Measurements from ENCODE around the gene NCAM2. TPM values are rescaled to one million over a fixed set of nuclear protein-coding genes. Genes with fewer than 3 reads are reported as not detected.

The NCAM2 gene
- total RNA-seq, 2 experiments from 2014 or later: not detected

DNA sequence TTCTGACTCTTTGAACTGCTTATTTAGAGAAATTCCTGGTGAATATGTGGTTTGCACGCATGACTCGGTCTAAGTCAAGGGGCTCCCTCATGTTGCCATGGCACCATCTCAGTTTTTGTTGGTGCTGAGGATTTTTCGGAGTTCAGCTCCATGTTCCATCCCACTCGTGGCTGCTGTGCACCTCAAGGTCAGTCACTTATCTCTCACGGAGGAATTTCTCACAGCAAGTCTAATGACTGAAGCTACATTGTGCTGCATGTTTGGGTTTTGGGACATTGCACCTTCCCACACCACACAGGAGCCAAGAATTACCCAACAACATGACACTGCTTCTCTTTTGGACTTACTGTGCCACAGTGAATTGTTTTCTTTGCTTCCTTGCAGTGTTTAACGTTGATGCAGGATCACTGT lies 269.9 kb downstream of the NCAM2 start:
- DNase-seq: no peak
- H3K36me3 Mint-ChIP-seq (ENCODE audit: low read depth): no peaks in the 10 kb centered on the region
- no peaks in the 10 kb centered on the region for H3K9me3 Mint-ChIP-seq
- no peaks in the 10 kb centered on the region for H3K27me3 Mint-ChIP-seq (ENCODE audit: low read depth)
- H3K4me3 Mint-ChIP-seq: no peak overlapping the region
- intact Hi-C loops (cut with micrococcal nuclease): no loop called here
- H3K27ac Mint-ChIP-seq: no peak overlapping the region
- H3K4me1 Mint-ChIP-seq (ENCODE audit: low read depth): no peaks in the 10 kb centered on the region
- CTCF ChIA-PET: no interaction called here

DNA sequence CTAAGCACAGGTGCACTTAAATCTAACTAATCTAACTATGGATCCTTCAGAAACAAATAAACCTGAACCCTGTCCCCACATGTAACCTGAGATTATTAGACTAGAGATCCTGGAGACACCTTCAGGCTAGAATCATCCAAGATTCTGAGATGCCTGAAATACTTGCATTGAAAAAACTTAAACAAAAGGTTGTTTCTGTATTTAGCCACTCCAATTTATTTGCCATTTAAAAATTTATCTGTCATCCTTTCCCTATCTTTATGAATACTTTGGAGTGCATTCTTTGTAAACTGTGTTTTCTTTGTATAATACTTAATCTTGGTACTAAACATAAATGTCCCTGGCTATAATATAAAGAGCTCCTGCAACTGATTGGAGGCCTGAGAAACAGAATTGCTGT lies 270.7 kb downstream of the NCAM2 start:
- no peaks in the 10 kb centered on the region for H3K9me3 Mint-ChIP-seq
- no peak overlapping the region for H3K27ac Mint-ChIP-seq
- intact Hi-C loops (cut with micrococcal nuclease): no loop called here
- no peaks in the 10 kb centered on the region for H3K36me3 Mint-ChIP-seq (ENCODE audit: low read depth)
- no peaks in the 10 kb centered on the region for H3K4me1 Mint-ChIP-seq (ENCODE audit: low read depth)
- no peaks in the 10 kb centered on the region for H3K27me3 Mint-ChIP-seq (ENCODE audit: low read depth)
- no peak overlapping the region for H3K4me3 Mint-ChIP-seq
- no peak for DNase-seq
- CTCF ChIA-PET: no interaction called here

DNA sequence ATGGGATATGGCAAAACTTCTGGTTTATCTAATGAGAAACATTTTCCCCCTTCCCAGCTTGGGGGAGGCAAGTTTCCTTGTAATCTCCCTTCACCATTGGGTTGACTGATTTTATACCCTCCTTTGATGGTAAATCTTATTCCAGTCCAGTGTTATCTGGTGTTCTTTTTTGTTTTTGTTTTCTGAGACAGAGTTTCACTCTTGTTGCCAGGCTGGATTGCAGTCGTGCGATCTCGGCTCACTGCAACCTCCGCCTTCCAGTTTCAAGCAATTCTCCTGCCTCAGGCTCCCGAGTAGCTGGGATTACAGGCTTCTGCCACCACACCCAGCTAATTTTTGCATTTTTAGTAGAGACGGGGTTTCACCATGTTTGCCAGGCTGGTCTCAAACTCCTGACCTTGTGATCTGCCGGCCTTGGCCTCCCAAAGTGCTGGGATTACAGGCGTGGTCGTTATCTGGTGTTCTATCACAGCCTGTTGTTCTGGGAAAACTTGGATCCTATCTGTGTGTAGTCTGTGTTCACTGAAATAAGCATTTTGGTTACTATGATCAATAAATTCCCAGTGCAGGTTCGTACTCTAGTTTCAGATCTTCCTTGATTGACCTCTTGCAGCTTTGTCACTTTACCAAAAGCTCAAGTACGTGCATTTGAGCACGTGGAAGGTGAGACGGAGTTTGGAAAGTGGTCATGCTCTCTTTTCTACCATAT lies 281.1 kb downstream of the NCAM2 start:
- intact Hi-C loops (cut with micrococcal nuclease): no loop called here
- H3K27me3 Mint-ChIP-seq (ENCODE audit: low read depth): no peaks in the 10 kb centered on the region
- no peaks in the 10 kb centered on the region for H3K36me3 Mint-ChIP-seq (ENCODE audit: low read depth)
- DNase-seq: no peak
- no peak overlapping the region for H3K27ac Mint-ChIP-seq
- H3K9me3 Mint-ChIP-seq: peaks cover 1% of the 10 kb centered on the region
- H3K4me3 Mint-ChIP-seq: no peak overlapping the region
- H3K4me1 Mint-ChIP-seq (ENCODE audit: low read depth): no peaks in the 10 kb centered on the region
- CTCF ChIA-PET: no interaction called here

DNA sequence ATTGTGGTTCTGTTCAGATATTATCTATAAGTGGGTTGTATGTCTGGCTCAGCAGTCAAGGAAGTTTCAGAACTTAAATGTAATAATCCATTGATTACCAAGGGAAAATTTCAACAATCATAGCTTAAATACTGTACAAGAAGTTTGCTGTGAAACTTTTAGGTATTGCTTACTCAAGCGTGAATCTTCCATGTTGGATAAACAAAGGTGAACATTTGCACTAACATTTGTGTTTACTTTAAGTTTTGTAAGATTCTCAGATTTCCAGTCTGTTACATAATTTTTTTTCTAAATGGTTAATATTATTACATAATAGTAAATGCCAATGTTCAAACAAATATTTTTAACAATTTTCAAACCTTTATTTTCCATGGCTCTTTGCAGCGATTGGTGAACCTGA lies 285.6 kb downstream of the NCAM2 start:
- no peak overlapping the region for H3K27ac Mint-ChIP-seq
- H3K9me3 Mint-ChIP-seq: peaks cover 1% of the 10 kb centered on the region
- no peak for DNase-seq
- no peaks in the 10 kb centered on the region for H3K4me1 Mint-ChIP-seq (ENCODE audit: low read depth)
- CTCF ChIA-PET: interaction anchor here (0.7 kb wide), 1 partner anchor 1724 kb away, joined by 3 read pairs; no protein-coding TSS in a partner anchor
- H3K27me3 Mint-ChIP-seq (ENCODE audit: low read depth): no peaks in the 10 kb centered on the region
- H3K36me3 Mint-ChIP-seq (ENCODE audit: low read depth): no peaks in the 10 kb centered on the region
- H3K4me3 Mint-ChIP-seq: no peak overlapping the region
- intact Hi-C loops (cut with micrococcal nuclease): no loop called here

DNA sequence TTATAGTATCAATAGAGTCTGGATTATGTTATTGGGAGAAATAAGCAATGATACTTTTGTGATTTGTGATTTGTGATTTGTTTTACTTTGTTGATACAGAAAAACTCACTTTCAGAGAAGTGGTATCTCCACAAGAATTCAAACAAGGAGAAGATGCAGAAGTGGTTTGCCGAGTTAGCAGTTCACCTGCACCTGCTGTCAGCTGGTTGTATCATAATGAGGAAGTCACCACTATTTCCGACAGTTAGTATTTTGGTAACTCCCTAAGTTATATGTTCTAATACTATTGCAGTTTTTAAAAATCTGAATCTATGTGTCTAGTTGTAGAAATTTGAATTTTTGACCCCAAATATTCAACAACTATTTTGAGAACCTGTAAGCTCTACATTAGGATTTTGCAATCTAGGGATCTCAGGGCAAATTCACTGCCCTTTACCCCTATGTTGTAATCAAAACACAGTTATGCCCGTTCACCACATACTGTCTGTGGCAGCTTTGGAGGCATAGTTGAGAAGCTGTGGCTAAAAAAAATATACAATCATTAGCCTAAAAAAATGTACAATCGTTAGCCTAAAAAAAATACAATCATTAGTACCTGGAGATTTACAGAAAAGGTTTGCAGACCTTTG lies 288.1 kb downstream of the NCAM2 start:
- H3K36me3 Mint-ChIP-seq (ENCODE audit: low read depth): no peaks in the 10 kb centered on the region
- H3K9me3 Mint-ChIP-seq: no peaks in the 10 kb centered on the region
- no peaks in the 10 kb centered on the region for H3K27me3 Mint-ChIP-seq (ENCODE audit: low read depth)
- H3K27ac Mint-ChIP-seq: no peak overlapping the region
- H3K4me3 Mint-ChIP-seq: no peak overlapping the region
- no peaks in the 10 kb centered on the region for H3K4me1 Mint-ChIP-seq (ENCODE audit: low read depth)
- CTCF ChIA-PET: interaction anchor here (0.7 kb wide), 1 partner anchor 191 kb away, joined by 3 read pairs; no protein-coding TSS in a partner anchor
- intact Hi-C loops (cut with micrococcal nuclease): no loop called here
- no peak for DNase-seq

DNA sequence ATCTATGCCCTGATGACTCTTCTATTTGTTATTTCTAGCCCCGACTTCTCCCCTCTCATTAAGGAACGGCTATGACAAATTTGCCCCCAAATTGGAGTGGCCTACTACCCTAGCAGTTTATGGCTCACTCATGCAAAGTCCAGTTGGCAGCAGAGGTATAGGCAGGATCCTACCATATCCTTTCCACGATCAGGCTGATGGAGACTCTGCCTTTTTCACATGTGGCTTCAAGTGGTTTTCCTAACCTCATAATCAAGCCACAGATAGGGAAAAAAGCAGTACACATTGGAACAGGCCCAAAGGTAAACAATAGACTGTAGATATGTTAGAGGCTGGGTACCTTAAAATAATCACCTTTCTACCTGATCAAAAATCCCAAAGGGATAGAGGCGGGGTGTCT lies 292.5 kb downstream of the NCAM2 start:
- H3K9me3 Mint-ChIP-seq: peaks cover 7% of the 10 kb centered on the region
- DNase-seq: no peak
- intact Hi-C loops (cut with micrococcal nuclease): no loop called here
- H3K4me3 Mint-ChIP-seq: no peak overlapping the region
- H3K27ac Mint-ChIP-seq: no peak overlapping the region
- no peaks in the 10 kb centered on the region for H3K27me3 Mint-ChIP-seq (ENCODE audit: low read depth)
- no peaks in the 10 kb centered on the region for H3K36me3 Mint-ChIP-seq (ENCODE audit: low read depth)
- CTCF ChIA-PET: no interaction called here
- no peaks in the 10 kb centered on the region for H3K4me1 Mint-ChIP-seq (ENCODE audit: low read depth)

DNA sequence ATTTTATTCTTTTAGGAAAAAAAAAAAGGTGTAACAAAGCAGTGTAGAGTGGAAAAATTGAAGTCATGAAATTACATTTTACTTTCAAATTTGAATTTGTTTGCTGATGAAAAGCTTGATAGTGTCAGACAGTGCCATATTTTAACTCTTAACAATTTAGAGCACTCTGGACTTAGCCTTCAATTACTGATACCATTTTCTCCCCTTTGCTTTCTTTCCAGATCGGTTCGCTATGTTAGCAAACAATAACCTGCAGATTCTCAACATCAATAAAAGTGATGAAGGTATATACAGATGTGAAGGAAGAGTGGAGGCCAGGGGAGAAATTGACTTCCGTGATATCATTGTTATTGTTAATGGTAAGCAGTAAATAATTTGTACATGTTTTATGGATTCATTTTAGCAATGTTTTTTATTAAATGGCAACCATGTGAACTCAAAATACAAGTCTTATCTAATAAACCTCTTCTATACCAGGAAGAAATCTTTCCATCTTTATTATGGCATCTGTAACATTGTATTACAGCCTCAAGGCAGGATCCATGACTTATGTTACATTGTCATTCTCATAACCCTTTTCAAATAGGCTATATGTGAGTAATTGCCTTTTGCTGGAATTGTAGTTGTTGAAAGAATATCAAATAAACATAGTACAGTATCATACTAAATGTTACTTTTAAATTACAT lies 293.8 kb downstream of the NCAM2 start:
- H3K27ac Mint-ChIP-seq: no peak overlapping the region
- no peak overlapping the region for H3K4me3 Mint-ChIP-seq
- no peaks in the 10 kb centered on the region for H3K27me3 Mint-ChIP-seq (ENCODE audit: low read depth)
- peaks cover 7% of the 10 kb centered on the region for H3K9me3 Mint-ChIP-seq
- CTCF ChIA-PET: no interaction called here
- DNase-seq: no peak
- intact Hi-C loops (cut with micrococcal nuclease): no loop called here
- no peaks in the 10 kb centered on the region for H3K4me1 Mint-ChIP-seq (ENCODE audit: low read depth)
- H3K36me3 Mint-ChIP-seq (ENCODE audit: low read depth): no peaks in the 10 kb centered on the region

DNA sequence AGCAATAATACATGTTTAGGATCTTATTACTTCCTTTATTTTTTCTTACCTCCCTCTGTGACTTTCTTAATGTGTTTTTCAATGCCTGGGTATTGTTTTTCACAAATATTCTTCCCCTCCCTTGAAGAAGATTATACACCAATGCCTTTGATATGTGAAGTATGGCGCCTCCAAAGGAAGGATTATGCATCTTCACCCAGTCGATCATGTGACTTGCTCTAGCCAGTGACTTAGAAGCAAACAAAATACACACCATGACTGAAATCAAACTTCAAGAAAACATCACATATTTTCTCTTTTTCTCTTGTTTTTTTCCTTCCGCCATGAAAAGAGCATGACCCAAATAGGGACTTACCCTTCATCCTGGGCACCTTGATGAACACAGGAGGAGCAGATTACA lies 297.1 kb downstream of the NCAM2 start:
- H3K36me3 Mint-ChIP-seq (ENCODE audit: low read depth): no peaks in the 10 kb centered on the region
- peaks cover 7% of the 10 kb centered on the region for H3K9me3 Mint-ChIP-seq
- CTCF ChIA-PET: no interaction called here
- H3K4me1 Mint-ChIP-seq (ENCODE audit: low read depth): no peaks in the 10 kb centered on the region
- H3K27ac Mint-ChIP-seq: no peak overlapping the region
- DNase-seq: no peak
- H3K4me3 Mint-ChIP-seq: no peak overlapping the region
- intact Hi-C loops (cut with micrococcal nuclease): no loop called here
- H3K27me3 Mint-ChIP-seq (ENCODE audit: low read depth): no peaks in the 10 kb centered on the region

DNA sequence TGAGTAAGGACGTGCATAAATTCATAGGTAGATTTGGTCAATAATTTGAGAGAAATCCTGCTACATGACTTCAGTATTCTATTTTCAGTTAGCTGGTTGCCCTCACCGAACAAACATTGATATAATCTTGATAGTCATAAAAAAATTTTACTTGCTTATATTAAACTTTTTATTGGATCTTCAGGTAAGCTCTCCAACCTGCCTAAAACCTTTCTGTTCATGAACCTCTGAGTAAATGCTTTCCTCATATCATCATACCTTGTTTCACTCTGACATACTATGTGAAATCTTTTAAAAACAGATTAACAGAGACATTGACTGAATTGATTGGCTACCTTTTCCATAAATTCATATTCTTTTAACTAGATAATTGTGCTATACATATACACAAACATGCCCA lies 299.0 kb downstream of the NCAM2 start:
- intact Hi-C loops (cut with micrococcal nuclease): no loop called here
- Mint-ChIP-seq H3K36me3 (ENCODE audit: low read depth) (no peaks in the 10 kb centered on the region), H3K27me3 (ENCODE audit: low read depth) (no peaks in the 10 kb centered on the region), H3K4me1 (ENCODE audit: low read depth) (no peaks in the 10 kb centered on the region), H3K9me3 (peaks cover 7% of the 10 kb centered on the region), H3K4me3 (no peak overlapping the region), H3K27ac (no peak overlapping the region)
- CTCF ChIA-PET: no interaction called here
- DNase-seq: no peak

DNA sequence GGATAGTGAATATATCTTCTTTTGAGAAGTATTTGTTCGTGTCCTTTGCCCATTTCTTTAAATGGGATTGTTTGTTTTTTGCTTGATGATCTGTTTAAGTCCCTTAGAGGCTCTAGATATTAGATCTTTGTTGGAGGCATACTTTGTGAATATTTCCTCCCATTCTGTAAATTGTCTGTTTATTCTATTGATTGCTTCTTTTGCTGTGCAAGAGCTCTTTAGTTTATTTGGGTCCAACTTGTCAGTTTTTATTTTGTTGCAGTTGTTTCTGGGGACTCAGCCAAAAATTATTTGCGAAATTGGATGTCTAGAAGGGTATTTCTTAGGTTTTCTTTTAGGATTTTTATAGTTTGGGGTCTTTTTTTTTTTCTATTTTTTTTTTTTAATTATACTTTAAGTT lies 302.8 kb downstream of the NCAM2 start:
- no peaks in the 10 kb centered on the region for H3K9me3 Mint-ChIP-seq
- H3K27me3 Mint-ChIP-seq (ENCODE audit: low read depth): no peaks in the 10 kb centered on the region
- intact Hi-C loops (cut with micrococcal nuclease): no loop called here
- H3K4me3 Mint-ChIP-seq: no peak overlapping the region
- no peak for DNase-seq
- CTCF ChIA-PET: no interaction called here
- no peaks in the 10 kb centered on the region for H3K36me3 Mint-ChIP-seq (ENCODE audit: low read depth)
- no peaks in the 10 kb centered on the region for H3K4me1 Mint-ChIP-seq (ENCODE audit: low read depth)
- H3K27ac Mint-ChIP-seq: no peak overlapping the region

DNA sequence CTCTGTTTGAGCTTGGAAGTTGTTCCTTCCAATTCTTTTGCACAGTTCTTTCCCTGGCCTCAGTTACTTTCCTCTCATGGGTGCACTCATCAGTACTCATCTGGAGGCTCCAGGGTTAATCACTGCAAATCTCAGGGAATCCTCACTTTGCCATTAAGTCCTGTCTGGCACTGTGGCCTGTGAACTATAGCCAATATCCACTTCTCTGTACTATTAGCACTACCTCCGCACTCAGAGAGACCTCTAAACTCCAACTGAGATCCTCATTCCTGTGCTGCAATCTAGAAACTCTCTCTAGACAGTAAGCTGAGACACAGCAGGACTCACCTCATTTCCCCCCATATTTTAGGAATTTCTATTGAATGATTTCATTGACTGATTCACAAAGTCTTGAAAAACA lies 311.3 kb downstream of the NCAM2 start:
- H3K4me3 Mint-ChIP-seq: no peak overlapping the region
- CTCF ChIA-PET: no interaction called here
- no peak for DNase-seq
- no peaks in the 10 kb centered on the region for H3K4me1 Mint-ChIP-seq (ENCODE audit: low read depth)
- no peaks in the 10 kb centered on the region for H3K27me3 Mint-ChIP-seq (ENCODE audit: low read depth)
- intact Hi-C loops (cut with micrococcal nuclease): no loop called here
- H3K9me3 Mint-ChIP-seq: peaks cover 2% of the 10 kb centered on the region
- no peak overlapping the region for H3K27ac Mint-ChIP-seq
- H3K36me3 Mint-ChIP-seq (ENCODE audit: low read depth): no peaks in the 10 kb centered on the region

DNA sequence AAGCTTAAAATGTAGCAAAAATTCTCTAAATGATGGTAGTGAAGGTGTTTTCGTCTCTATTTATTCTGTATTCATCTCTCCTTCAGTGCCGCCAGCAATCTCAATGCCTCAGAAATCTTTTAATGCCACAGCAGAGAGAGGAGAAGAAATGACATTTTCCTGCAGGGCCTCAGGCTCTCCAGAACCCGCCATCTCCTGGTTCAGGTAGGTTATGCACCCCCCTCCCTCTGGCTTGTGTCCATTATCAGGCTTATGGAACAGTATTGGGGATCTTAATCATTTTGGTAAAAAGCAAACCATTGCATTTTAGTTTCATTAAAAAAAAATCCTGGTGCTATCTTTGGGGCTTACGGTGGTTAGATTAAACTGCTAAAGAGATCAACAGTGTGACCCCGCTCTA lies 326.1 kb downstream of the NCAM2 start:
- H3K27me3 Mint-ChIP-seq (ENCODE audit: low read depth): no peaks in the 10 kb centered on the region
- intact Hi-C loops (cut with micrococcal nuclease): no loop called here
- H3K27ac Mint-ChIP-seq: no peak overlapping the region
- no peaks in the 10 kb centered on the region for H3K9me3 Mint-ChIP-seq
- no peaks in the 10 kb centered on the region for H3K36me3 Mint-ChIP-seq (ENCODE audit: low read depth)
- DNase-seq: no peak
- H3K4me3 Mint-ChIP-seq: no peak overlapping the region
- no peaks in the 10 kb centered on the region for H3K4me1 Mint-ChIP-seq (ENCODE audit: low read depth)
- CTCF ChIA-PET: no interaction called here

DNA sequence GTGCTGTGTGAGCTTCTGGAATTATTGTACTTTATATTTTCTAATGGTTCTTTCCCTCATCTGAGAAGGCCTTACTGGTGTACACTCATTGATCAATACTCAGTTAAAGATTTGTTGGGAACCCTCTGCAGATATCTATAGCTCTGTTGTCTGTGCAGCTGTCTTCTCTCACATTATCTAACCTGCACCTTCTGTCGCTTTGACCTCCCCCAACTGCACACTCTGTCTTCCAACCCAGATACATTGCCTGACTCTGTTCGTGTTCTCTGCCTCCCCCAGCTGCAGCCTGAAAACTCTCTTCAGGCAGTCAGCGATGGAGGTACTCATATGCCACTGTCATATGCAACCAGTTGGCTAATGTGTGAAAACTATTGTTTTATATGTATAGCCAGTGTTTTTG lies 334.3 kb downstream of the NCAM2 start:
- Mint-ChIP-seq H3K27me3 (ENCODE audit: low read depth) (no peaks in the 10 kb centered on the region), H3K4me1 (ENCODE audit: low read depth) (no peaks in the 10 kb centered on the region), H3K9me3 (peaks cover 5% of the 10 kb centered on the region), H3K36me3 (ENCODE audit: low read depth) (no peaks in the 10 kb centered on the region), H3K27ac (no peak overlapping the region), H3K4me3 (no peak overlapping the region)
- intact Hi-C loops (cut with micrococcal nuclease): no loop called here
- no peak for DNase-seq
- CTCF ChIA-PET: no interaction called here
